ENCODE data around the gene MGAT5. TPM values are rescaled to one million over a fixed set of nuclear protein-coding genes. Genes with fewer than 3 reads are reported as not detected.

MGAT5 gene
- total RNA-seq, 1 experiment from 2014 or later, result 34.0 TPM

DNA sequence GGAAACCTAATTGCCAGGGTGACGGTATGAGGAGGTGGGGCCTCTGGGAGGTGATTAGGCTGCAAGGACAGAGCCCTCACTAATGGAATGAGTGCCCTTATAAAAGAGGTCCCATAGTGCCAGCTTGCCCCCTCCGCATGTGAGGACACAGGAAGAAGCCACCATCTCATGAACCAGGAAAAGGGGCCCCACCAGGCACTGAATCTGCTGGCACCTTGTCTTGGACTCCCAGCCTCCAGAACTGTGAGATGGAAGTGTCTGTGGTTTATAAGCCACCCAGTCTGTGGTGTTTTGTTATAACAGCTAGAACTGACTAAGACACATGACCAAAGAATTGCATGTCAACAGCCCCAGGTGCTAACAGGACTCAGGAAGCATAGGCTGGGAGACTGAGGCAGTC is 214.3 kb downstream of the MGAT5 start:
- H3K36me3 ChIP-seq (ENCODE audit: control insufficient read depth in 1 of 2, insufficient read depth in 2 of 2, low read length in 2 of 2), result no peaks in the 10 kb centered on the region
- DNase-seq (ENCODE audit: low read depth, low spot score) (no peak), ATAC-seq (no peak)
- no peaks in the 10 kb centered on the region for H3K9me2 ChIP-seq (ENCODE audit: insufficient read depth)
- H3K27ac ChIP-seq (ENCODE audit: low read depth, low read length), result no peak overlapping the region
- H3K9me3 ChIP-seq (ENCODE audit: control insufficient read depth in 1 of 2, insufficient read depth in 1 of 2, low read depth in 1 of 2, low read length in 2 of 2), result no peaks in the 10 kb centered on the region
- no peaks in the 10 kb centered on the region for H3K4me1 ChIP-seq (ENCODE audit: control insufficient read depth in 1 of 2, insufficient read depth in 2 of 2, low read length in 2 of 2)
- H3K4me2 ChIP-seq (ENCODE audit: low read length), result no peak overlapping the region
- ChIA-PET POLR2A (no interaction called here), RAD21 (ENCODE audit: low non-redundant PET in 1 of 2, low total read pairs in 2 of 2, uncharacterized antibody in 2 of 2, unreplicated experiment in 2 of 2) (no interaction called here), CTCF (interaction anchor here (0.6 kb wide), 1 partner anchor 521 kb away, joined by 3 read pairs; no protein-coding TSS in a partner anchor)
- no TSS peak for BruUV-seq (replicated peaks)
- H3K79me2 ChIP-seq (ENCODE audit: insufficient read depth, low read length), result no peaks in the 10 kb centered on the region
- H4K20me1 ChIP-seq (ENCODE audit: insufficient read depth), result no peaks in the 10 kb centered on the region
- no peak overlapping the region for H3K4me3 ChIP-seq (replicated peaks in 1 of 2; ENCODE audit: low read depth in 1 of 2, low read length in 2 of 2)
- no peaks in the 10 kb centered on the region for H3K27me3 ChIP-seq (ENCODE audit: insufficient read depth, low read length)
- intact Hi-C loops (cut with micrococcal nuclease), result loop anchor here (10.0 kb wide), 1 partner anchor 307 kb away; no protein-coding TSS in a partner anchor
- H2AFZ ChIP-seq (ENCODE audit: low read depth, low read length, poor library complexity, severe bottlenecking), result no peak overlapping the region
- no peak overlapping the region for H3K9ac ChIP-seq (ENCODE audit: low read length)
- no peak for TF ChIP-seq CEBPB (IDR thresholded peaks at IDR 0.05; ENCODE audit: low read depth)

GRCh38 chr2:134468776-134469175 is 214.9 kb downstream of the MGAT5 start:
- H3K4me1 ChIP-seq (ENCODE audit: control insufficient read depth in 1 of 2, insufficient read depth in 2 of 2, low read length in 2 of 2), result no peaks in the 10 kb centered on the region
- H3K9me3 ChIP-seq (ENCODE audit: control insufficient read depth in 1 of 2, insufficient read depth in 1 of 2, low read depth in 1 of 2, low read length in 2 of 2), result no peaks in the 10 kb centered on the region
- ChIA-PET POLR2A (no interaction called here), RAD21 (ENCODE audit: low non-redundant PET in 1 of 2, low total read pairs in 2 of 2, uncharacterized antibody in 2 of 2, unreplicated experiment in 2 of 2) (no interaction called here), CTCF (interaction anchor here (0.9 kb wide), 1 partner anchor 18 kb away, joined by 4 read pairs; no protein-coding TSS in a partner anchor)
- no peak overlapping the region for H3K4me2 ChIP-seq (ENCODE audit: low read length)
- no TSS peak for BruUV-seq (replicated peaks)
- no peak overlapping the region for H2AFZ ChIP-seq (ENCODE audit: low read depth, low read length, poor library complexity, severe bottlenecking)
- no peak overlapping the region for H3K4me3 ChIP-seq (replicated peaks in 1 of 2; ENCODE audit: low read depth in 1 of 2, low read length in 2 of 2)
- DNase-seq (ENCODE audit: low read depth, low spot score) (no peak), ATAC-seq (no peak)
- no peak for TF ChIP-seq EGR1 (IDR thresholded peaks at IDR 0.05; ENCODE audit: low read depth)
- no peak for TF ChIP-seq ELF1 (IDR thresholded peaks at IDR 0.05; ENCODE audit: borderline replicate concordance, low read depth)
- no peak for TF ChIP-seq EZH2phosphoT487 (IDR thresholded peaks at IDR 0.05; ENCODE audit: borderline replicate concordance)
- TF ChIP-seq, protein P1, sequence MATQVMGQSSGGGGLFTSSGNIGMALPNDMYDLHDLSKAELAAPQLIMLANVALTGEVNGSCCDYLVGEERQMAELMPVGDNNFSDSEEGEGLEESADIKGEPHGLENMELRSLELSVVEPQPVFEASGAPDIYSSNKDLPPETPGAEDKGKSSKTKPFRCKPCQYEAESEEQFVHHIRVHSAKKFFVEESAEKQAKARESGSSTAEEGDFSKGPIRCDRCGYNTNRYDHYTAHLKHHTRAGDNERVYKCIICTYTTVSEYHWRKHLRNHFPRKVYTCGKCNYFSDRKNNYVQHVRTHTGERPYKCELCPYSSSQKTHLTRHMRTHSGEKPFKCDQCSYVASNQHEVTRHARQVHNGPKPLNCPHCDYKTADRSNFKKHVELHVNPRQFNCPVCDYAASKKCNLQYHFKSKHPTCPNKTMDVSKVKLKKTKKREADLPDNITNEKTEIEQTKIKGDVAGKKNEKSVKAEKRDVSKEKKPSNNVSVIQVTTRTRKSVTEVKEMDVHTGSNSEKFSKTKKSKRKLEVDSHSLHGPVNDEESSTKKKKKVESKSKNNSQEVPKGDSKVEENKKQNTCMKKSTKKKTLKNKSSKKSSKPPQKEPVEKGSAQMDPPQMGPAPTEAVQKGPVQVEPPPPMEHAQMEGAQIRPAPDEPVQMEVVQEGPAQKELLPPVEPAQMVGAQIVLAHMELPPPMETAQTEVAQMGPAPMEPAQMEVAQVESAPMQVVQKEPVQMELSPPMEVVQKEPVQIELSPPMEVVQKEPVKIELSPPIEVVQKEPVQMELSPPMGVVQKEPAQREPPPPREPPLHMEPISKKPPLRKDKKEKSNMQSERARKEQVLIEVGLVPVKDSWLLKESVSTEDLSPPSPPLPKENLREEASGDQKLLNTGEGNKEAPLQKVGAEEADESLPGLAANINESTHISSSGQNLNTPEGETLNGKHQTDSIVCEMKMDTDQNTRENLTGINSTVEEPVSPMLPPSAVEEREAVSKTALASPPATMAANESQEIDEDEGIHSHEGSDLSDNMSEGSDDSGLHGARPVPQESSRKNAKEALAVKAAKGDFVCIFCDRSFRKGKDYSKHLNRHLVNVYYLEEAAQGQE (IDR thresholded peaks at IDR 0.05; ENCODE audit: low read depth), result no peak
- no peak for TF ChIP-seq JUND (IDR thresholded peaks at IDR 0.05)
- TF ChIP-seq EZH2 (IDR thresholded peaks at IDR 0.05), result no peak
- no peak for TF ChIP-seq ZBTB33 (IDR thresholded peaks at IDR 0.05; ENCODE audit: extremely low read depth, insufficient replicate concordance, low read length)
- no peak for TF ChIP-seq CTCF (IDR thresholded peaks at IDR 0.05 in 2 of 3, conservative IDR thresholded peaks at IDR 0.05 in 1 of 3; ENCODE audit: borderline replicate concordance in 1 of 3, insufficient read depth in 1 of 3, low read depth in 2 of 3, low read length in 2 of 3)
- TF ChIP-seq CEBPB (IDR thresholded peaks at IDR 0.05; ENCODE audit: low read depth), result no peak
- no peak for TF ChIP-seq SIN3A (IDR thresholded peaks at IDR 0.05; ENCODE audit: low read depth)
- H3K9me2 ChIP-seq (ENCODE audit: insufficient read depth), result no peaks in the 10 kb centered on the region
- no peaks in the 10 kb centered on the region for H3K79me2 ChIP-seq (ENCODE audit: insufficient read depth, low read length)
- intact Hi-C loops (cut with micrococcal nuclease), result loop anchor here (10.0 kb wide), 1 partner anchor 306 kb away; no protein-coding TSS in a partner anchor
- no peaks in the 10 kb centered on the region for H4K20me1 ChIP-seq (ENCODE audit: insufficient read depth)
- no peaks in the 10 kb centered on the region for H3K36me3 ChIP-seq (ENCODE audit: control insufficient read depth in 1 of 2, insufficient read depth in 2 of 2, low read length in 2 of 2)
- H3K27ac ChIP-seq (ENCODE audit: low read depth, low read length), result no peak overlapping the region
- no peaks in the 10 kb centered on the region for H3K27me3 ChIP-seq (ENCODE audit: insufficient read depth, low read length)
- H3K9ac ChIP-seq (ENCODE audit: low read length), result no peak overlapping the region

Measured in HCT116 (cell line).